ENCODE results near the gene ACTR5. TPM values are rescaled to one million over a fixed set of nuclear protein-coding genes. Genes with fewer than 3 reads are reported as not detected.

The ACTR5 gene
- polyA plus RNA-seq, 1 donor from 2014 or later: 23.3 TPM

DNA sequence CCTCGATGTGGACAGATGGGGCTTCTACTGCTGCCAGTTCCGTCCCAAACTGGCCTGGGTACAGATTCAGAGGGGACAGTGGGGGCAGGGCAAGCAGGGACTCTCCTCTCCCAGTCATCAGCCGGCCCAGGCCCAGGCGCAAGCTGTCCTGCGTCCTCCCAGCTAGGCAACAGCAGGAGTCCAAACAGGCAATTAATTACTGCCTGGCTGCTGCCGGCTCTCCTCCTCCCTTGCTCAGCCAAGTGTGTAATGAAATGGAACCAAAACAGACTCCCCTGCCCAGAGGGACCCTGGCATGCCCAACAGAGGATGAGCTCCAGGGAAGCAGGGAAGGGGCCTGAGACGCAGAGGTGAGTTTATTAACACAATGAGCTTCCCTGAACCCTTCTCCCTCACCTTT lies 41.8 kb upstream of the ACTR5 start:
- Histone ChIP-seq H3K9me3 (ENCODE audit: low read length) (no peaks in the 10 kb centered on the region), H3K79me2 (replicated peaks; ENCODE audit: insufficient read depth, low read length) (peaks cover 6% of the 10 kb centered on the region), H3K9ac (ENCODE audit: low read length) (no peak overlapping the region), H3K9me2 (ENCODE audit: insufficient read depth, low read length) (no peaks in the 10 kb centered on the region), H3K27ac (ENCODE audit: low read length) (no peak overlapping the region), H3K4me2 (ENCODE audit: low read length) (no peak overlapping the region), H3K27me3 (ENCODE audit: insufficient read depth, low read depth, low read length) (no peaks in the 10 kb centered on the region), H4K20me1 (ENCODE audit: insufficient read depth) (no peaks in the 10 kb centered on the region), H3F3A (ENCODE audit: insufficient read depth, low read length, poor library complexity, severe bottlenecking) (no peaks in the 10 kb centered on the region), H3K36me3 (ENCODE audit: insufficient read depth, low read length) (no peaks in the 10 kb centered on the region), H2AFZ (ENCODE audit: low read depth, low read length) (no peak overlapping the region), H3K4me3 (ENCODE audit: low read length) (no peak overlapping the region)
- TF ChIP-seq, protein P1, sequence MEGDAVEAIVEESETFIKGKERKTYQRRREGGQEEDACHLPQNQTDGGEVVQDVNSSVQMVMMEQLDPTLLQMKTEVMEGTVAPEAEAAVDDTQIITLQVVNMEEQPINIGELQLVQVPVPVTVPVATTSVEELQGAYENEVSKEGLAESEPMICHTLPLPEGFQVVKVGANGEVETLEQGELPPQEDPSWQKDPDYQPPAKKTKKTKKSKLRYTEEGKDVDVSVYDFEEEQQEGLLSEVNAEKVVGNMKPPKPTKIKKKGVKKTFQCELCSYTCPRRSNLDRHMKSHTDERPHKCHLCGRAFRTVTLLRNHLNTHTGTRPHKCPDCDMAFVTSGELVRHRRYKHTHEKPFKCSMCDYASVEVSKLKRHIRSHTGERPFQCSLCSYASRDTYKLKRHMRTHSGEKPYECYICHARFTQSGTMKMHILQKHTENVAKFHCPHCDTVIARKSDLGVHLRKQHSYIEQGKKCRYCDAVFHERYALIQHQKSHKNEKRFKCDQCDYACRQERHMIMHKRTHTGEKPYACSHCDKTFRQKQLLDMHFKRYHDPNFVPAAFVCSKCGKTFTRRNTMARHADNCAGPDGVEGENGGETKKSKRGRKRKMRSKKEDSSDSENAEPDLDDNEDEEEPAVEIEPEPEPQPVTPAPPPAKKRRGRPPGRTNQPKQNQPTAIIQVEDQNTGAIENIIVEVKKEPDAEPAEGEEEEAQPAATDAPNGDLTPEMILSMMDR (IDR thresholded peaks at IDR 0.05; ENCODE audit: poor library complexity, severe bottlenecking): no peak
- no peak for TF ChIP-seq POLR2AphosphoS5 (IDR thresholded peaks at IDR 0.05)
- no peak for TF ChIP-seq RAD21 (conservative IDR thresholded peaks at IDR 0.05)
- no peak for TF ChIP-seq SMC3 (conservative IDR thresholded peaks at IDR 0.05; ENCODE audit: poor library complexity)
- TF ChIP-seq TAF1 (IDR thresholded peaks at IDR 0.05; ENCODE audit: low read depth): no peak
- TF ChIP-seq EZH2 (IDR thresholded peaks at IDR 0.05; ENCODE audit: borderline replicate concordance, insufficient read depth, low read length, poor library complexity, severe bottlenecking): no peak
- TF ChIP-seq EP300 (conservative IDR thresholded peaks at IDR 0.05; ENCODE audit: poor library complexity, severe bottlenecking): no peak
- TF ChIP-seq, protein P2, sequence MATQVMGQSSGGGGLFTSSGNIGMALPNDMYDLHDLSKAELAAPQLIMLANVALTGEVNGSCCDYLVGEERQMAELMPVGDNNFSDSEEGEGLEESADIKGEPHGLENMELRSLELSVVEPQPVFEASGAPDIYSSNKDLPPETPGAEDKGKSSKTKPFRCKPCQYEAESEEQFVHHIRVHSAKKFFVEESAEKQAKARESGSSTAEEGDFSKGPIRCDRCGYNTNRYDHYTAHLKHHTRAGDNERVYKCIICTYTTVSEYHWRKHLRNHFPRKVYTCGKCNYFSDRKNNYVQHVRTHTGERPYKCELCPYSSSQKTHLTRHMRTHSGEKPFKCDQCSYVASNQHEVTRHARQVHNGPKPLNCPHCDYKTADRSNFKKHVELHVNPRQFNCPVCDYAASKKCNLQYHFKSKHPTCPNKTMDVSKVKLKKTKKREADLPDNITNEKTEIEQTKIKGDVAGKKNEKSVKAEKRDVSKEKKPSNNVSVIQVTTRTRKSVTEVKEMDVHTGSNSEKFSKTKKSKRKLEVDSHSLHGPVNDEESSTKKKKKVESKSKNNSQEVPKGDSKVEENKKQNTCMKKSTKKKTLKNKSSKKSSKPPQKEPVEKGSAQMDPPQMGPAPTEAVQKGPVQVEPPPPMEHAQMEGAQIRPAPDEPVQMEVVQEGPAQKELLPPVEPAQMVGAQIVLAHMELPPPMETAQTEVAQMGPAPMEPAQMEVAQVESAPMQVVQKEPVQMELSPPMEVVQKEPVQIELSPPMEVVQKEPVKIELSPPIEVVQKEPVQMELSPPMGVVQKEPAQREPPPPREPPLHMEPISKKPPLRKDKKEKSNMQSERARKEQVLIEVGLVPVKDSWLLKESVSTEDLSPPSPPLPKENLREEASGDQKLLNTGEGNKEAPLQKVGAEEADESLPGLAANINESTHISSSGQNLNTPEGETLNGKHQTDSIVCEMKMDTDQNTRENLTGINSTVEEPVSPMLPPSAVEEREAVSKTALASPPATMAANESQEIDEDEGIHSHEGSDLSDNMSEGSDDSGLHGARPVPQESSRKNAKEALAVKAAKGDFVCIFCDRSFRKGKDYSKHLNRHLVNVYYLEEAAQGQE (IDR thresholded peaks at IDR 0.05; ENCODE audit: borderline replicate concordance): no peak
- TF ChIP-seq MXI1 (conservative IDR thresholded peaks at IDR 0.05; ENCODE audit: poor library complexity, severe bottlenecking): no peak

GRCh38 chr20:38714308-38714707 lies 34.0 kb upstream of the ACTR5 start:
- Histone ChIP-seq H3K36me3 (ENCODE audit: insufficient read depth, low read length) (no peaks in the 10 kb centered on the region), H3F3A (ENCODE audit: insufficient read depth, low read length, poor library complexity, severe bottlenecking) (peaks cover 3% of the 10 kb centered on the region), H3K27ac (ENCODE audit: low read length) (peak overlapping the region; percentile 66), H2AFZ (ENCODE audit: low read depth, low read length) (no peak overlapping the region), H3K9ac (ENCODE audit: low read length) (peak overlapping the region; percentile 21), H3K4me2 (ENCODE audit: low read length) (no peak overlapping the region), H3K27me3 (ENCODE audit: insufficient read depth, low read depth, low read length) (no peaks in the 10 kb centered on the region), H3K9me3 (ENCODE audit: low read length) (no peaks in the 10 kb centered on the region), H3K4me3 (ENCODE audit: low read length) (no peak overlapping the region), H3K79me2 (replicated peaks; ENCODE audit: insufficient read depth, low read length) (peaks cover 39% of the 10 kb centered on the region), H3K9me2 (ENCODE audit: insufficient read depth, low read length) (no peaks in the 10 kb centered on the region), H4K20me1 (ENCODE audit: insufficient read depth) (no peaks in the 10 kb centered on the region)
- TF ChIP-seq, protein P1 (IDR thresholded peaks at IDR 0.05; ENCODE audit: poor library complexity, severe bottlenecking): no peak
- no peak for TF ChIP-seq SMC3 (conservative IDR thresholded peaks at IDR 0.05; ENCODE audit: poor library complexity)
- TF ChIP-seq TAF1 (IDR thresholded peaks at IDR 0.05; ENCODE audit: low read depth): no peak
- no peak for TF ChIP-seq EP300 (conservative IDR thresholded peaks at IDR 0.05; ENCODE audit: poor library complexity, severe bottlenecking)
- no peak for TF ChIP-seq POLR2AphosphoS5 (IDR thresholded peaks at IDR 0.05)
- TF ChIP-seq, protein P2 (IDR thresholded peaks at IDR 0.05; ENCODE audit: borderline replicate concordance): no peak
- no peak for TF ChIP-seq EZH2 (IDR thresholded peaks at IDR 0.05; ENCODE audit: borderline replicate concordance, insufficient read depth, low read length, poor library complexity, severe bottlenecking)
- no peak for TF ChIP-seq MXI1 (conservative IDR thresholded peaks at IDR 0.05; ENCODE audit: poor library complexity, severe bottlenecking)
- TF ChIP-seq RAD21 (conservative IDR thresholded peaks at IDR 0.05): no peak

All from neural cell (in vitro differentiated cells).